ENCODE measurements around the gene GALNT4.

Gene GALNT4

GRCh38 chr12:89504560-89505346 is 19.8 kb downstream of the GALNT4 start:
- DNase-seq (ENCODE audit: low spot score), result no peak
- TF ChIP-seq CTCF (IDR thresholded peaks at IDR 0.05; ENCODE audit: extremely low read depth, missing control alignments), result no peak

- no peak for TF ChIP-seq CTCF (IDR thresholded peaks at IDR 0.05; ENCODE audit: extremely low read depth, missing control alignments)
Measured at GRCh38 chr12:89501793-89502192, 22.8 kb downstream of the GALNT4 start.

GRCh38 chr12:89499857-89500256 is 24.7 kb downstream of the GALNT4 start:
- DNase-seq (ENCODE audit: low spot score), result no peak
- TF ChIP-seq CTCF (IDR thresholded peaks at IDR 0.05; ENCODE audit: extremely low read depth, missing control alignments), result no peak

More at GRCh38 chr12:89501793-89502192, 22.8 kb downstream of the GALNT4 start:
- no peak for DNase-seq (ENCODE audit: low spot score)

- no peak for TF ChIP-seq CTCF (IDR thresholded peaks at IDR 0.05; ENCODE audit: extremely low read depth, missing control alignments)
- DNase-seq (ENCODE audit: low spot score), result no peak
Measured at GRCh38 chr12:89497467-89497866, 27.1 kb downstream of the GALNT4 start.

- no peak for DNase-seq (ENCODE audit: low spot score)
- TF ChIP-seq CTCF (IDR thresholded peaks at IDR 0.05; ENCODE audit: extremely low read depth, missing control alignments), result no peak
Measured at GRCh38 chr12:89497005-89497404, 27.6 kb downstream of the GALNT4 start.

- no peak for DNase-seq (ENCODE audit: low spot score)
- TF ChIP-seq CTCF (IDR thresholded peaks at IDR 0.05; ENCODE audit: extremely low read depth, missing control alignments), result no peak
Measured at GRCh38 chr12:89494411-89495231, 30.0 kb downstream of the GALNT4 start.

- no peak for TF ChIP-seq CTCF (IDR thresholded peaks at IDR 0.05; ENCODE audit: extremely low read depth, missing control alignments)
- DNase-seq (ENCODE audit: low spot score), result no peak
Measured at GRCh38 chr12:89493670-89494302, 30.8 kb downstream of the GALNT4 start.
